ENCODE results near the gene HOXB3.
A peak's percentile ranks its signal among the peaks of the same experiment; 100 is the strongest.

The HOXB3 gene

DNA sequence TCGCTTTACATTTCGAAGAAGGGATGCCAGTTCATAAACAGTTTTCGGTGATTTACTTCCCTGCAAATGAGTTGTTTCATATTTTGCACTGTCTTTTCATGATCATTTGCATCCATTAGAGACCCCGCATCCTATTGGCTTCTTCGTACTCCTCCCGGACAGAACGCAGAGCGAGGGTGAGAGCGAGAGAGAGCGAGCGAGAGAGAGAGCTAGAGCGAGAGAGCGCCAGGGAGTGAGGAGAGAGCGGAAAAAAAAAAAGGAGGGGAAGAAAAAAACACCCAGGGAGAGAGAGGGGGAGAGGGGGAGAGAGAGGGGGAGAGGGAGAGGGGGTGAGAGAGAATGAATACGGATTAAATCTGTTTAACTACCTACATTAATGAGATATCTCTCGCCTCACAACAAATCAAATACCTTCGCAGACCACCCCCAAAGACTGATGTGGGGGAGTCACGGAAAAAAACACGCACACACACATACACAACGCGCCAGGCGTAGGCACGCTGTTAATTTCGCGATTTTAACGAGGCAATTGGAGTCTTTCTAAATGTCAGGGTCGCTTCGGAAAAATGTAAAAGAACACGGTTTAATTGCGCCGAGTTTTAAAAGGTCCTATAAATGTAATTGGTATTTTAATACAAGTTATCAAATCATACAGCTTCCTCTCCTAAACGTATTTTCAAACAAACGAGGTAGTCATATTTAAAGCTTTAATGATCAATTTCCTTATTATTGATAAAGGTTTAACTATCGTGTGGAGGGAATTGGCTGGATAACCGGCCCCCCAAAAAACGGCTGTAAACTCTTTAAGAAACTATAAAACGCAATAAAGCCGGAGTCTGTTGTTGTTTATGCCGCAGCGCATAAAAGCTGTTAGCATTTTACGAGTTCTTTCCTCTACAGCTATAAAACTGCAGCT is 25.3 kb upstream of the HOXB3 start, which contains the start of gene HOXB8 (continued):
- TF ChIP-seq ZNF174 (tag by site-specific recombination; IDR thresholded peaks at IDR 0.05) (no peak), GLI2 (tag by site-specific recombination; IDR thresholded peaks at IDR 0.05; ENCODE audit: borderline replicate concordance, low read depth) (peak; percentile 49; the same call in 1 of the 2 replicates), ZNF791 (tag by site-specific recombination; IDR thresholded peaks at IDR 0.05) (no peak), ZNF785 (tag by site-specific recombination; IDR thresholded peaks at IDR 0.05) (no peak), ZNF501 (tag by site-specific recombination; IDR thresholded peaks at IDR 0.05) (0 out of 2 replicates have a peak, but pooled peaks have one; percentile 53), ZNF214 (tag by site-specific recombination; IDR thresholded peaks at IDR 0.05; ENCODE audit: borderline replicate concordance) (no peak), ZNF660 (tag by site-specific recombination; IDR thresholded peaks at IDR 0.05) (peak; percentile 53), ZNF707 (tag by site-specific recombination; IDR thresholded peaks at IDR 0.05) (no peak), ZNF341 (tag by site-specific recombination; IDR thresholded peaks at IDR 0.05; ENCODE audit: low read depth) (0 out of 2 replicates have a peak, but pooled peaks have one; percentile 22), ZNF16 (tag by site-specific recombination; IDR thresholded peaks at IDR 0.05; ENCODE audit: low read depth) (no peak), ZBTB6 (tag by site-specific recombination; IDR thresholded peaks at IDR 0.05) (peak; percentile 81), SETDB1 (IDR thresholded peaks at IDR 0.05; ENCODE audit: insufficient read length, low read length) (no peak), RBAK (tag by site-specific recombination; IDR thresholded peaks at IDR 0.05) (no peak), ZNF10 (tag by site-specific recombination; IDR thresholded peaks at IDR 0.05) (no peak), ZSCAN30 (tag by site-specific recombination; IDR thresholded peaks at IDR 0.05) (peak; percentile 52), KLF16 (tag by site-specific recombination; IDR thresholded peaks at IDR 0.05) (0 out of 2 replicates have a peak, but pooled peaks have one; percentile 3), ZNF2 (tag by site-specific recombination; IDR thresholded peaks at IDR 0.05) (no peak), ZXDB (tag by site-specific recombination; IDR thresholded peaks at IDR 0.05) (peak; percentile 60), ZNF585B (tag by site-specific recombination; IDR thresholded peaks at IDR 0.05) (no peak), GLIS2 (tag by site-specific recombination; IDR thresholded peaks at IDR 0.05) (no peak), ZNF423 (tag by site-specific recombination; IDR thresholded peaks at IDR 0.05) (peak; percentile 71), KLF7 (tag by site-specific recombination; IDR thresholded peaks at IDR 0.05; ENCODE audit: borderline replicate concordance) (no peak), ZFP37 (tag by site-specific recombination; IDR thresholded peaks at IDR 0.05) (no peak), PRDM6 (tag by site-specific recombination; IDR thresholded peaks at IDR 0.05) (peak; percentile 98), ZNF623 (tag by site-specific recombination; IDR thresholded peaks at IDR 0.05) (no peak), ZFP41 (tag by site-specific recombination; IDR thresholded peaks at IDR 0.05; ENCODE audit: borderline replicate concordance) (no peak)
- TF ChIP-seq, protein P1, sequence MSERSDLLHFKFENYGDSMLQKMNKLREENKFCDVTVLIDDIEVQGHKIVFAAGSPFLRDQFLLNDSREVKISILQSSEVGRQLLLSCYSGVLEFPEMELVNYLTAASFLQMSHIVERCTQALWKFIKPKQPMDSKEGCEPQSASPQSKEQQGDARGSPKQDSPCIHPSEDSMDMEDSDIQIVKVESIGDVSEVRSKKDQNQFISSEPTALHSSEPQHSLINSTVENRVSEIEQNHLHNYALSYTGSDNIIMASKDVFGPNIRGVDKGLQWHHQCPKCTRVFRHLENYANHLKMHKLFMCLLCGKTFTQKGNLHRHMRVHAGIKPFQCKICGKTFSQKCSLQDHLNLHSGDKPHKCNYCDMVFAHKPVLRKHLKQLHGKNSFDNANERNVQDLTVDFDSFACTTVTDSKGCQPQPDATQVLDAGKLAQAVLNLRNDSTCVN (tag by site-specific recombination; optimal IDR thresholded peaks at IDR 0.05) = peak; percentile 29

Data from HEK293 (cell line).